ENCODE measurements around the gene KCND1.

The KCND1 gene

GRCh38 chrX:48911412-48912182 is 60.0 kb downstream of the KCND1 start, which contains the start of gene SLC35A2:
SLC35A2 (minus strand) TSS chrX:48911646; CDS start chrX:48911636, 10 bp downstream.
- H3K4me3 ChIP-seq (ENCODE audit: low read depth, low read length) = peak within 1 kb of the TSS; percentile 74
- no peak for TF ChIP-seq CTCF (IDR thresholded peaks at IDR 0.05; ENCODE audit: borderline replicate concordance, insufficient read depth, low read depth, low read length)

Data from GM12875 (cell line).